Islet precursor cell (in vitro differentiated cells): Measurements from ENCODE around the gene R3HDML.
"Not testable (repeated sequence)": the region's sequence is repeated elsewhere in the genome, so short reads cannot be mapped to it uniquely, and the experiment has no call there.

Experiments
- DNase-seq: peaks from one replicate; pipeline ENCODE4 v3.0.0-alpha.2; 2018

Gene R3HDML

DNA sequence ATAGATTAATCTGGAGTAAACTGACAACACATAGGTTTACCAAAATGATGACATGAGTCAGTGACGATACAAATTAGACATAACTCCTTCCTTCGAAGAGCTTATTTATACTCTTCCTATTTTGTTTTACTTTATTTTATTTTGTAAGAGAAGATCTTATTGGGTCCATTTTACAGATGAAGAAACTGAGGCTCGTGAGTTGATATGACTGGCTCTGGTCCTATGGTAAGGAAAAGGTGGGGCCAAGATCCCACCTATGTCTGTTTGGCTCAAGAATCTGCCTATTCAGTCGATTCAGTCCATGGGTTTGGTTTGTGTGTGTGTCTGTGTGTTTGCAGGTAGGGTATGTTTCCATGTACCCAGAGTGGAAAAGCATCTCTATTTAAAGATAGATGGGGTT is 8.4 kb upstream of the R3HDML start:
- no peak for DNase-seq

DNA sequence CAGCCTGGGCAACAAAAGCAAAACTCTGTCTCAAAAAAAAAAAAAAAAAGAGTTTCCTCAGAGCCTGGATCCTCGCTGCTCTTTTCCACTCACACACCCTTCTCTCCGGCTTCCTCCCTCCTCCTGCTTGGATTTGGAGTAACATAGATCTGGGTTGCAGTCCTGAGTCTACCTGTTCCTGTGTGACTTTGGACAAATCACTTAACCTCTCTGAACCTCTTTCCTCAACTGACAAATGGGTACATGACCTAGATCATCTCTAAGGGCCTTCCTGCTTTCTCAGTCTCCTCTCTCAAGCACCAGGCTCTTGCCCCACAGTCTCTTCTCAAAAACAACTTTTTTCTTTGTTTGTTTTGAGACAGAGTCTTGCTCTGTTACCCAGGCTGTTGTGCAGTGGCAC is 5.6 kb upstream of the R3HDML start:
- DNase-seq: no peak

GRCh38 chr20:44334306-44334705 is 2.5 kb upstream of the R3HDML start:
- DNase-seq: peak; percentile 84

- DNase-seq: no peak
Observed at GRCh38 chr20:44334709-44335108, 2.1 kb upstream of the R3HDML start.

GRCh38 chr20:44335675-44336074 is 1.2 kb upstream of the R3HDML start:
- no peak for DNase-seq

- peak; percentile 89 for DNase-seq
Observed at GRCh38 chr20:44336086-44336485, 757 bp upstream of the R3HDML start.

- peak; percentile 64 for DNase-seq
Observed at GRCh38 chr20:44342248-44342647, 5.4 kb downstream of the R3HDML start.

GRCh38 chr20:44343162-44343675 is 6.4 kb downstream of the R3HDML start:
- no peak for DNase-seq

- DNase-seq: no peak
Observed at GRCh38 chr20:44344723-44345122, 7.9 kb downstream of the R3HDML start.

DNA sequence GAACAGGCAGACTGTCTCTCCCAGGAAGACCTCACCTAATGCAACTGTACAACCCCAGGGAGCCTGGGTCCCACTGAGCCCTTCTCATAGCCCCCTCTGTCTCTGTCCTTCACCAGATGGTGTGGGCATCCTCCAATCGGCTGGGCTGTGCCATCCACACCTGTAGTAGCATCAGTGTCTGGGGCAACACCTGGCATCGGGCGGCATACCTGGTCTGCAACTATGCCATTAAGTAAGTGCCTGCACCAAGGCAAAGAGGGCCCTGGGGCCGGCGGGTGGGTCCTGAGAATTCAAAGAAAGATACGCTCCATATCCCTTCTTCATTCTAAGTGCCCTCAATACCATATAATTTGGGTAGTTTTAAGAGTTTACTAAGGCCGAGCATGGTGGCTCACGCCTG is 8.3 kb downstream of the R3HDML start:
- no peak for DNase-seq

GRCh38 chr20:44345941-44346340 is 9.1 kb downstream of the R3HDML start:
- not testable (repeated sequence) for DNase-seq

DNA sequence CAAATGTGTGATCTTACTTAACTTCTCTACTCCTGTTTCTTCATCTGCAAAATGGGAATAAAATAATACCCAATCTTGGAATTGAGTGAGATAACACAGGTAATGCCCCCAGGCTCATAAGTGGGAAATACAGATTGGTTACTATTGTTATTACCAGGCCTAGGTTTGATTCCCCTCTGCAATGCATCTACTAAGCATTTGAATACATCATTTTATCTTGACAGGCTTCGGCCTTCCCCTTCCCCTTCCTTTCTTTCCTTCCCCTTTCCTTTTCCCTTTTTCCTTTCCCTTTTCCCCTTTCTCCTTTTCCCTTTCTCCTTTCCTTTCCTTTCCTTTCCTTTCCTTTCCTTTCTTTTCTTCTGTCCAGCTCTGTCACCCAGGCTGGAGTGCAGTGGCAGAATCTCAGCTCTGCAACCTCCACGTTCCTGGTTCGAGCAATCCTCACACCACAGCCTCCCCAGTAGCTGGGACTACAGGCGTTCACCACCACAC is 11.4 kb downstream of the R3HDML start:
- no peak for DNase-seq

- DNase-seq: no peak
Observed at GRCh38 chr20:44349349-44349748, 12.5 kb downstream of the R3HDML start.

DNA sequence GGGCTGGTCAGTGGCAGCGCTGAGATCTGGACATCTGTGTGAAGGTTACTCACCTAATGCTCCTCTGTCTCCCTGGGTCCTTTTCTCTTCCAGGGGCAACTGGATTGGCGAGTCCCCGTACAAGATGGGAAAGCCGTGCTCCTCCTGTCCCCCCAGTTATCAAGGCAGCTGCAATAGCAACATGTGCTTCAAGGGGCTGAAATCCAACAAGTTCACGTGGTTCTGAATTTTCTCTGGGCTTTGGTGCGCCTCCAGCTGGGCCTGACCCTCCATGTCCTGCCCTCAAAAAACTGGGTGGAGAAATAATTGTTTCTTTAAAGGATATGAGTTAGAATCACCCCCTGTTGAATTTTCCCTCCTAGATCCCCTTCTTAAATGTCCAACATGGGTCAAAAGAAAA is 13.7 kb downstream of the R3HDML start:
- DNase-seq: no peak

DNA sequence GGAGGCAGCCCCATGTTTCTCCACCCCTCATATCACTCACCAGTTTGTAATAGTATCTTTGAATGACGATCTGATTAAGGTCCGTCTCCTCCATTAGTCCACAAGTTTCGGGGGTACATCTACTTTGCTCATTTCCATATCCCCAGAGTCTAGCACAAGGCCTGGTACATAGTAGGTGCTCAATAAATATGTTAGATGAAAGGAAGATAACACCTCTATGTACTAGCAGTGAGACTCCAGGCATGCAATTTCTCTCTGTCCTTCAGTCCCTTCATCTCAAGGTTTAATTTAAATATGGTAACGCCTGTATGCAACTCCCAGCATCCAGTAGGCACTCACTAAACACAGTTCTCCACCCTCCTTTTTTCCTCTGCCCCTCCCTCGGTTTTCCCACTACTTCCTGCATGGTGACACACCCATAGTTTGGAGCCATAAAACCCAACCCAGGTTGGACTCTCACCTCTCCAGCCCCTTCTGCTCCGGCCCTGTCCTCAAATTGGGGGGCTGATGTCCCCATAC is 18.2 kb downstream of the R3HDML start:
- no peak for DNase-seq

DNA sequence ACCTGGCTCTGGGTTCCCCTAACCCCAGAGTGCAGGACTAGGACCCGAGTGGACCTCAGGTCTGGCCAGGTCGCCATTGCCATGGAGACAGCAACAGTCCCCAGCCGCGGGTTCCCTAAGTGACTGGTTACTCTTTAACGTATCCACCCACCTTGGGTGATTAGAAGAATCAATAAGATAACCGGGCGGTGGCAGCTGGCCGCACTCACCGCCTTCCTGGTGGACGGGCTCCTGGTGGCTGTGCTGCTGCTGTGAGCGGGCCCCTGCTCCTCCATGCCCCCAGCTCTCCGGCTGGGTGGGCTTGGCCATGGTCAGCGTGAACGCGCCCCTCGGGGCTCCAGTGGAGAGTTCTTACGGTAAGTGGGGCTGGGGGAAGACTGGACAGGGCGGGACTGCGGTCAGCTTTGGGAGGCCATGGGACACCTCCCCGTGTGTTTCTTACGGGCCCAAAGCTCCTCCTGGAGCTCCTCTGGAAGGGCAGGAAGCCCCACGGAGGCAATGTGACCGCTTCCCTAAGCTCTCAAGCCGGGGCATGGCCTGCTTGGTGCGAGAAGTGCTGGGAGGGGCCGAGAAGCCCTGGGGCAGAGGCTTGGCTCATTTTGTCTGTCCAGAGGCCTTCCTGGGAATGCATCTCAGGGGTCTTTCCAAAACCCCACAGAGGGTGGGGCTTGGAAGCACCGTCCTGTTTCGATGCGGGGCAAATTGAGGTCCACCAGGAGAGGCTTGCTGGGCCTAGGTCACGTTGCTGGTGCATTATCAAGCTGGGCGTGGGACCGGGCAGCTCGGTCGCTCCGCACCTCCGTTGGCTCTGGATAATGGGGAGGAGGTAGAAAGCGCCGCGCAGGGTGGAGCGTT is 18.9 kb downstream of the R3HDML start, which contains the start of gene HNF4A:
Gene HNF4A (plus strand): TSS at position 202 of the 855 bp plus-strand sequence. CDS start 106 bp downstream, at position 308.
- DNase-seq: no peak

DNA sequence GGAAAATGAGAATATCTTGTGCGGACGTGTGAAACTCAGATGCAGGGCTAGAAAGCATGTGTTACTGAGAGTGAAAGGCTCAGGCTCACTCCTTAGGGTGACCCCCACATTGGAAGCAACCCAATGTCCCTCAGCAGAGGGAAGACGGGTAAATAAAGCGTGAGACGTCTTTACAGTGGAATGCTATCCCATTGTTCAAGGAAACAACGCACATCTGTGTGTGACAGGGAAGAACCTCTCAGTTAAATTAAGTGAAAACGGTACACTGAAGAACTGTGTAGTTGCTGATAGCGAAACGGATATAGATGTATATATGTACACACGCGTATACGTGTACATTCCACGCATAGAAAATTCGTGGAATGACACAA is 19.5 kb downstream of the R3HDML start:
- DNase-seq: no peak

- no peak for DNase-seq
Observed at GRCh38 chr20:44357020-44357419, 20.2 kb downstream of the R3HDML start.

DNA sequence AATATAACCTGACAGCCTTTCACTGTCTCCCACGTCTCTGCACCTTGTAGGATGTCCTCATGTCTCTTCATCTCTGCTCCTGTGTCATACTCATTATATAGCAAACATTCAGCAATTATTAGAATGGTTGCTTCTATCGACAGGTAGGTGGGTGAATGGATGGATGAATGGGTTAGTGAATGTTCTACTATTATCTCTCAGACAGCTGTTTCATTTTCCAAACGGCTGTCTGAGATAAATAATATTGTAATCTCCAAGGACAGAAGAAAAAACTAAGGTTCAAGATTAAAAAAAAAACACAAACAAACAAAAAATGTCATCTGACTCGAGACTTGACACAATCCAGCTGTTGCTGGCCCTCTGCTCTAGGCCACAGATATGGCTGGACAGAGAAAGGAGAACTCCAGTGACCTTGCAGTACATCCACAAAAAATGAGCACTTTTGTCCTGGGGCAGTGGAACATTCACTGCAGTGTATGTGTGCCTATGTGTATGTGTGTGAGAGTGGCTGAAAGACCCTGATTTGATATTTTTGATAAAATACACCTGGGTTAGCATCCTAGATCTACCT is 20.8 kb downstream of the R3HDML start:
- no peak for DNase-seq

- no peak for DNase-seq
Observed at GRCh38 chr20:44358776-44359175, 21.9 kb downstream of the R3HDML start.

DNA sequence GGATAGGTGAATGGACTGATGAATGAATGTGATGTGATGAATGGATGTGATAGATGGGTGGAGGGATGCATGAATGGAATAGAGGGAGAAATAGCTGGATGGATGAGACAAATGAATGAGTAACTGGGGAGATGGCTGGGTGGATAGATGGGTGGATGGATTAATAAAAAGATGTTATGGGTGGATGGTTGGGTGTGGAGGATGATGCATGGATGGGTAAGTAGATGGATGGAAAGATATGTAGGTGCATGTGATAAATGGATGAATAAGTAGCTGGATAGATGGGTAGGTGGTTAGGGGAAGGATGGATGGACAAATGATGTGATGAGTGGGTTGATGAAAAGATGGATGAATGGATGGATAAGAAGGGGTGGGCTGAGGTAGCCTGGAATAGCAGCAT is 23.4 kb downstream of the R3HDML start:
- no peak for DNase-seq

DNA sequence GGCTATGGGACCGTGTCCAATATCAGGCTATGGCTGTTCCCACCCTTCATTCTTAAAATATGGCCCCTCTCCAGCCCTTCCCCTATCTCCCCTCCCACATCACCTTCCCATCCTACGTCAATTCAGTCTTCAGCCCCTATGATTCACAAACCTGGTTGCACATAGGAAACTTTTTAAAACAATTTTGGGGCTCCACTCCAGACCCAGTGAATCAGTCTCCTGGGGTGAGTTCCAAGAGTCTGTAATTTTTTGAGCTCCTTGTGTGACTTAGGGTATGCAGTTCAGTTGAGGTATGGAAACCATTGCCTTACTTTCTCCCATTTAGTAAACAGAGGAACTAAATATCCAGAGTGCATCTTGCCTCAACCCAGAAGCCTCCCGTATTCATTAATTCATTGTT is 24.2 kb downstream of the R3HDML start:
- no peak for DNase-seq

DNA sequence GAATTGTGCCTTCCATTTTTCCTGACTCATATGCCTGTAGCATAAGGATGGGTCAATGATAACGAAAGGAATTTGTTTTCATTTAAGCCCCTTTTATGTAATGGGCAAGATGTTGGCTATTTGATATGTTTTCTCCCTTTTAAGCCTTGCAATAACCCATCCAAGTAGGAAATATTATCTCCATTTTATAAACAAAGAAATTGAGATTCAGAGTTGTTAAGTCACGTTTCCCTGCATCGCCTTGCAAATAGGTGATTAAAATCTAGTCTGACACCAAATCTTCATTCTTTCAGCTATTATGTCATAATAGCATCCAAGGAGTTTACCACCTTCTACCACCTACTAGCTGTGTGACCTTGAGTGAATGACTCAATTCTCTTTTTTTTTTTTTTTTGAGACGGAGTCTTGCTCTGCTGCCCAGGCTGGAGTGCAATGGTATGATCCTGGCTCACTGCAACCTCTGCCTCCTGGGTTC is 25.7 kb downstream of the R3HDML start:
- DNase-seq: no peak

- DNase-seq: no peak
Observed at GRCh38 chr20:44364068-44364467, 27.2 kb downstream of the R3HDML start.
